H1 (cell line): ENCODE results near the gene PTER. TPM values are rescaled to one million over a fixed set of nuclear protein-coding genes. Genes with fewer than 3 reads are reported as not detected.

Source experiments
- CBX8 ChIP-seq: fragments of 300-800, 300-1000 bp; sonication (generic); IDR thresholded peaks from 2 replicates; pipeline ENCODE4 v1.7.1; 2016; ENCODE audit warnings: low read depth, low read length, borderline replicate concordance
- CHD7 ChIP-seq: fragments of 300-600 bp; sonication (generic); IDR thresholded peaks from 2 replicates; pipeline ENCODE4 v1.7.1; 2012; ENCODE audit warnings: low read length, moderate library complexity, mild to moderate bottlenecking, inconsistent platforms; ENCODE audit not compliant: insufficient replicate concordance
- KDM4A ChIP-seq: IDR thresholded peaks from one replicate; pipeline ENCODE4 v1.7.1; 2012; ENCODE audit warnings: low read depth, mild to moderate bottlenecking, moderate library complexity, low read length, inconsistent platforms; ENCODE audit not compliant: severe bottlenecking
- polyA plus RNA-seq, 7 experiments: library from polyadenylated mRNA; depleted of rRNA in 3 of 7; stranded (reverse) in 5 of 7; unstranded in 2 of 7; fragments of >200 nt in 5 of 7; fragments of 200-250 nt in 2 of 7; gene quantifications; 1 replicate in 5 of 7; 2 replicates in 1 of 7; 4 replicates in 1 of 7; pipeline versions ENCODE4 v1.2.1 to v1.2.3, GENCODE V29; 2011 to 2013; ENCODE audit warnings: missing spikeins in 2 of 7, mixed read lengths in 2 of 7
- total RNA-seq: library from RNA; stranded (reverse); fragmentation: NEBNext Ultra II Directional; extraction: Animal tissue kit (Norgen Biotek cat#: 25700); gene quantifications from 2 replicates; pipeline ENCODE4 v1.2.1, GENCODE V29; 2021

PTER gene
- total and polyA plus RNA-seq, 2 of the 8 experiments (the other 6 are each of a cell fraction or from before 2014, with no cell fraction given), result 4.4 to 7.8 TPM

GRCh38 chr10:16470747-16471146 lies 33.9 kb downstream of the PTER start (continued):
- TF ChIP-seq KDM4A (no peak), CBX8 (no peak), CHD7 (no peak)
